RWPE2 (cell line): ENCODE measurements around the gene IGSF3.

Experiments
- ATAC-seq: fragments of 200-7000 bp; cut with Tn5 transposase; 3 replicates; pipeline ENCODE4 v1.9.1; 2021; ENCODE audit warnings: low read depth
- DNase-seq: peaks from one replicate; pipeline ENCODE4 v3.0.0-alpha.2; 2020; ENCODE audit warnings: low spot score
- H3K27ac ChIP-seq: fragments of 450-650 bp; 2 replicates; pipeline ENCODE4 v1.5.1; 2017; ENCODE audit warnings: mild to moderate bottlenecking; ENCODE audit not compliant: poor library complexity, severe bottlenecking
- H3K27me3 ChIP-seq: fragments of 250-450 bp; sonication (Bioruptor Pico); 2 replicates; pipeline ENCODE4 v1.5.1; 2021; ENCODE audit warnings: mild to moderate bottlenecking, moderate library complexity; ENCODE audit not compliant: insufficient read depth, poor library complexity, severe bottlenecking
- H3K36me3 ChIP-seq: fragments of 250-450 bp; sonication (Bioruptor Pico); 2 replicates; pipeline ENCODE4 v1.5.1; 2020; ENCODE audit warnings: low read depth, mild to moderate bottlenecking, moderate library complexity
- H3K4me1 ChIP-seq: fragments of 250-450 bp; sonication (Bioruptor Pico); 2 replicates; pipeline ENCODE4 v1.5.1; 2021; ENCODE audit warnings: mild to moderate bottlenecking, moderate library complexity; ENCODE audit not compliant: insufficient read depth, poor library complexity, severe bottlenecking
- H3K4me3 ChIP-seq: fragments of 250-450 bp; sonication (Bioruptor Pico); 2 replicates; pipeline ENCODE4 v1.5.1; 2021; ENCODE audit warnings: mild to moderate bottlenecking, moderate library complexity; ENCODE audit not compliant: severe bottlenecking
- H3K9me3 ChIP-seq: fragments of 250-450 bp; sonication (Bioruptor Pico); 2 replicates; pipeline ENCODE4 v1.5.1; 2021; ENCODE audit warnings: mild to moderate bottlenecking, moderate library complexity; ENCODE audit not compliant: severe bottlenecking
- CTCF ChIP-seq: fragments of 450-650 bp; IDR thresholded peaks from one replicate; pipeline ENCODE4 v1.5.1; 2017; ENCODE audit warnings: mild to moderate bottlenecking, moderate library complexity; ENCODE audit not compliant: poor library complexity, severe bottlenecking

The IGSF3 gene

GRCh38 chr1:116546354-116546977, 121.1 kb downstream of the IGSF3 start:
- Histone ChIP-seq H3K27ac (no peak overlapping the region), H3K27me3 (no peaks in the 10 kb centered on the region), H3K4me1 (peaks cover 4% of the 10 kb centered on the region), H3K36me3 (peaks cover 7% of the 10 kb centered on the region), H3K4me3 (no peak overlapping the region), H3K9me3 (no peaks in the 10 kb centered on the region)
- TF ChIP-seq CTCF, result no peak
- DNase-seq (no peak), ATAC-seq (no peak)

GRCh38 chr1:116545359-116545705, 122.2 kb downstream of the IGSF3 start:
- DNase-seq, result no peak

GRCh38 chr1:116544588-116545358, 122.8 kb downstream of the IGSF3 start:
- Histone ChIP-seq H3K36me3 (peaks cover 7% of the 10 kb centered on the region), H3K9me3 (no peaks in the 10 kb centered on the region), H3K27ac (no peak overlapping the region), H3K27me3 (no peaks in the 10 kb centered on the region), H3K4me1 (peaks cover 11% of the 10 kb centered on the region), H3K4me3 (no peak overlapping the region)
- DNase-seq (no peak), ATAC-seq (no peak)
- TF ChIP-seq CTCF, result no peak

More at GRCh38 chr1:116545359-116545705, 122.2 kb downstream of the IGSF3 start:
- no peak for TF ChIP-seq CTCF
- Histone ChIP-seq H3K27me3 (no peaks in the 10 kb centered on the region), H3K9me3 (no peaks in the 10 kb centered on the region), H3K36me3 (peaks cover 7% of the 10 kb centered on the region), H3K4me3 (no peak overlapping the region), H3K27ac (no peak overlapping the region), H3K4me1 (peaks cover 6% of the 10 kb centered on the region)
- ATAC-seq, result no peak

- Histone ChIP-seq H3K36me3 (peaks cover 11% of the 10 kb centered on the region), H3K9me3 (no peaks in the 10 kb centered on the region), H3K4me1 (peaks cover 48% of the 10 kb centered on the region), H3K27me3 (no peaks in the 10 kb centered on the region), H3K4me3 (no peak overlapping the region), H3K27ac (peak overlapping the region; percentile 24)
- TF ChIP-seq CTCF, result no peak
- ATAC-seq (no peak), DNase-seq (no peak)
Measured at GRCh38 chr1:116540088-116540487, 127.4 kb downstream of the IGSF3 start.

GRCh38 chr1:116538544-116538943, 129.0 kb downstream of the IGSF3 start:
- no peak for TF ChIP-seq CTCF
- Histone ChIP-seq H3K4me3 (no peak overlapping the region), H3K9me3 (no peaks in the 10 kb centered on the region), H3K27me3 (no peaks in the 10 kb centered on the region), H3K27ac (peak overlapping the region; percentile 87), H3K4me1 (peaks cover 45% of the 10 kb centered on the region), H3K36me3 (peaks cover 18% of the 10 kb centered on the region)
- DNase-seq (no peak), ATAC-seq (peak; percentile 59)
